Heart right ventricle (tissue), 16 donors: ENCODE data around the gene ZNF618. TPM values are rescaled to one million over a fixed set of nuclear protein-coding genes. Genes with fewer than 3 reads are reported as not detected.

Source experiments
- ATAC-seq, 8 donors: fragments of 200-7000 bp; cut with Tn5 transposase; one replicate each; pipeline ENCODE4 v1.9.1; 2020; ENCODE audit warnings: mild to moderate bottlenecking in 8 of 8, moderate library complexity in 8 of 8, moderate number of reproducible peaks in 1 of 8
- DNase-seq, 2 donors: peaks; one replicate each; pipeline ENCODE4 v3.0.0-alpha.2; 2020
- H3K27ac ChIP-seq, 10 donors: fragments of 200-600 bp; sonication (generic) in 2 of 10; one replicate each; pipeline versions ENCODE4 v1.5.0 to v1.8.0; 2020 to 2022; ENCODE audit warnings: mild to moderate bottlenecking in 3 of 10
- H3K27me3 ChIP-seq, 7 donors: fragments of 200-600 bp; one replicate each; pipeline ENCODE4 v1.8.0; 2021 to 2022; ENCODE audit warnings: mild to moderate bottlenecking in 2 of 7
- H3K36me3 ChIP-seq, 9 donors: fragments of 200-600 bp; sonication (generic) in 1 of 9; one replicate each; pipeline versions ENCODE4 v1.5.0 to v1.8.0; 2020 to 2022; ENCODE audit warnings: mild to moderate bottlenecking in 2 of 9
- H3K4me1 ChIP-seq, 9 donors: fragments of 200-600 bp; sonication (generic) in 1 of 9; one replicate each; pipeline versions ENCODE4 v1.5.0 to v1.8.0; 2020 to 2022; ENCODE audit warnings: mild to moderate bottlenecking in 4 of 9
- H3K4me3 ChIP-seq, 10 donors: fragments of 200-600 bp; sonication (generic) in 2 of 10; one replicate each; pipeline versions ENCODE4 v1.5.0 to v1.8.0; 2020 to 2022; ENCODE audit warnings: mild to moderate bottlenecking in 7 of 10, moderate library complexity in 2 of 10
- H3K9me3 ChIP-seq, 11 donors: fragments of 200-600 bp in 10 of 11; sonication (generic) in 2 of 11; one replicate each; pipeline versions ENCODE4 v1.5.0 to v1.8.0; 2013 to 2022; ENCODE audit warnings: mild to moderate bottlenecking in 2 of 11, control low read depth in 1 of 11, moderate library complexity in 1 of 11
- CTCF ChIP-seq, 9 donors: fragments of 200-600 bp; sonication (generic) in 2 of 9; IDR thresholded peaks; one replicate each; pipeline versions ENCODE4 v1.5.0 to v1.8.0; 2021 to 2022; ENCODE audit warnings: antibody characterized with exemption in 9 of 9, mild to moderate bottlenecking in 5 of 9, moderate library complexity in 1 of 9
- WGBS, 2 donors: extraction: QIAGEN DNeasy Blood & Tissue Kit; methylation state at CpG; one replicate each; pipeline ENCODE4 v1.1.7; 2013; ENCODE audit warnings: inconsistent platforms in 1 of 2; 5-methylcytosine and 5-hydroxymethylcytosine counted together
- intact Hi-C, 10 donors: fragments of 100-400 bp; cut with DNase I; formaldehyde crosslinking; loops; one replicate each; pipeline versions ENCODE4 v1.11.1 to v1.14.2; 2022
- polyA plus RNA-seq, 2 donors: library from polyadenylated mRNA; stranded (reverse); fragments of 200-250 nt; gene quantifications; one replicate each; pipeline ENCODE4 v1.2.3, GENCODE V29; 2013
- total RNA-seq, 10 donors: library from RNA; stranded (reverse); fragmentation: NEBNext Ultra II Directional in 3 of 10; extraction: Animal tissue kit (Norgen Biotek cat#: 25700) in 3 of 10; gene quantifications; one replicate each; pipeline versions ENCODE4 v1.2.1 to v1.2.4, GENCODE V29; 2021 to 2023
- donor health status: Arrhythmogenic right ventricular cardiomyopathy.
- donor health status: ischemic (EF 13 %, LVEDD 7.1; RV severe dilation, severe dysfunction).
- donor health status: healthy with polysubstance abuse.
- donor health status: DM: no; HTN: yes; CAD: no.
- donor health status: DM: no; HTN: no; CAD: no.
- donor health status: ischemic (EF 25% LVEDD 6.9; RV normal size, moderate dysfunction).
- donor health status: ischemic (EF 25% LVEDD 5.7; RV mildly dilated, moderate dysfunction).
- donor health status: healthy.
- donor health status: DM: yes; HTN: yes; CAD: no.
- donor health status: Ischemic cardiomyopathy.
- donor health status: ischemic (EF 35%, LVEDD 5.7; RV mildly dilated, moderate dysfunction).
- donor health status: nonischemic (EF 11% LVEDD 7.7; RV severe dilation, severe dysfunction).
- donor health status: DM: yes; HTN: yes; CAD: no.
- donor health status: PGD.
- donor health status: ischemic (EF 29% LVEDD 5.4; RV normal size, mild dysfunction).
- donor health status: nonischemic (EF 23%, LVEDD 6.1; RV moderate dilation, normal function).

The ZNF618 gene
- total and polyA plus RNA-seq, 12 donors: 0.59 to 2.5 (median 1.6) TPM

GRCh38 chr9:113888336-113888735 lies 12.2 kb downstream of the ZNF618 start:
- intact Hi-C loops: loop anchor here in 1 of 10 donors (10.0 kb wide), 1 partner anchor 204 kb away; no protein-coding TSS in a partner anchor
- Histone ChIP-seq H3K27me3 (no peaks in the 10 kb centered on the region), H3K4me1 (peaks cover 0 to 34% (median 19%) of the 10 kb centered on the region in 9 donors), H3K4me3 (no peak overlapping the region), H3K36me3 (peaks cover 0 to 7% (median 0%) of the 10 kb centered on the region in 9 donors), H3K27ac (no peak overlapping the region), H3K9me3 (peaks cover 0 to 17% (median 4%) of the 10 kb centered on the region in 11 donors)
- no peak for TF ChIP-seq CTCF (IDR thresholded peaks at IDR 0.05)
- 93 to 95% methylated on average over 8 of the region's 8 CpGs for WGBS, 2 donors
- DNase-seq (no peak), ATAC-seq (no peak)

DNA sequence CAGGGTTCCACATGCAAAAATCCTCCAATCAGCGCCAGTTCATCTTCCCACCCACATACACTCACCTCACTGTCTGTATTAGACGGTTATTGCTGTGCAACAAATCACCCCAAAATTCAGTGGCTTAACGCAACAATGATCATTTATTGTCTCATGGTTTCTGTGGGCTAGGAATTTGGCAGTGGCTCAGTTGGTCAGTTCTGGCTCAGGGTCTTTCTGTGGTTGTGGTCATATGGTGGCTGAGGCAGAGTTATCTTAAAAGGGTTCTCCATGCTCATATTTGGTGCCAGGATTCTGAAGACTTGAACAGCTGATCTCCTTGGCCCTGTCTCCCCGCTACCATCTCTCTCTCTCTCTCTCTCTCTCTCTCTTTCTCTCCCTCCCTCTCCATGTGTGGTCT lies 12.9 kb downstream of the ZNF618 start:
- DNase-seq: no peak
- peaks cover 0 to 34% (median 19%) of the 10 kb centered on the region in 9 donors for H3K4me1 ChIP-seq

DNA sequence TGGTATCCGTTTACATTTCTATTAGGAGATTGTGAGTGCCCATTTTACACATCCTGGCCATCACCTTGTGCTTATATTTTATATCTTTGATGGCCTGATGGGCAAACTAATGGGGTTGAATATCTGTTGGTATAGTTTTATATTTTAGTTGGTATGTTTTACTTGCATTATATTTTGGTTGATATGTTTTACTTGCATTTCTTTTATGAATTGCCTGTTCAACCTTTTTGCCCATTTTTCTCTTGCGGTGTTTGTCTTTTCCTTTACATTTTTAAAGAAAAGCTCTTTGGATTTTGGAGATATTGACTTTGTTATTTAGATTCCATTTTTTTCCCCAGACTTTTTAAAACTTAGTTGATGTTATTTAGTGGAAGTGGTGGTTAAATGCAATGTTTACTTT lies 14.6 kb downstream of the ZNF618 start:
- Histone ChIP-seq H3K9me3 (peaks cover 0 to 17% (median 4%) of the 10 kb centered on the region in 11 donors), H3K36me3 (peaks cover 0 to 7% (median 0%) of the 10 kb centered on the region in 9 donors), H3K27me3 (no peaks in the 10 kb centered on the region), H3K4me1 (peaks cover 0 to 20% (median 13%) of the 10 kb centered on the region in 9 donors), H3K4me3 (no peak overlapping the region), H3K27ac (no peak overlapping the region)
- no peak for ATAC-seq
- intact Hi-C loops: no loop called here
- WGBS, 2 donors: 96 to 99% methylated on average over 2 of the region's 2 CpGs
- TF ChIP-seq CTCF (IDR thresholded peaks at IDR 0.05): no peak
- no peak for DNase-seq

More for the DNA sequence above, 12.9 kb downstream of the ZNF618 start:
- intact Hi-C loops: loop anchor here in 1 of 10 donors (10.0 kb wide), 1 partner anchor 204 kb away; no protein-coding TSS in a partner anchor
- Histone ChIP-seq H3K9me3 (peaks cover 0 to 17% (median 4%) of the 10 kb centered on the region in 11 donors), H3K27me3 (no peaks in the 10 kb centered on the region), H3K27ac (no peak overlapping the region), H3K4me3 (no peak overlapping the region), H3K36me3 (peaks cover 0 to 7% (median 0%) of the 10 kb centered on the region in 9 donors)
- TF ChIP-seq CTCF (IDR thresholded peaks at IDR 0.05): no peak
- 98 to 100% methylated on average over 4 of the region's 4 CpGs for WGBS, 2 donors
- no peak for ATAC-seq

DNA sequence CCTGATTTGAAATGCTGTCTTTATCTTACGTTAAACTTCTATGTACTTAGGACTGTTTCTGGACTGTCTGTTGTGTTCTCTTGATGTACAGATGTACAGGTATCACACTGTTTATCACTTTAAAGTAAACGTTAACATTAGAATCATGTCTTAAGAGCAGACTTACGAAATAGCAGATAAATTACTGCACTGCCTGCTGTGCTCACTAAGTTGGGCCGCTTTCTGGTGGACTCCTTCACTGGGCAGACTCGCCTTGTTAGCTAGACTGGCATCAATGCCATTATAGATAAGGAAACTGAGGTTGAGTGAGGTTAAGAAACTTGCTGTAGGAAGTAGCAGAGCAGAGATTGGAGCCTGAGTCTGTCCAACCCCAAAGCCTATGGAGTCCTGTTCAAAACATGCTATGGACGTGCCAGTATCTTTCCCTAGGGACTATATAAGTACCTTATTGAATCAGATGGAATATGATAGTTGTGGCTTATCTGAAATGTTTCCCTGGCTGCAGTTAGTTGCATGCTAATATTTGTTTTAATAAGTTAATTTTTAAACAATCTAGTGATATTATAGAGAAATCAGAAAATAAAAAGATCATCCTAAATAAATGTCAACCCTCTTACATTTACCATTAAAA lies 16.9 kb downstream of the ZNF618 start:
- H3K4me1 ChIP-seq: peaks cover 0 to 7% (median 0%) of the 10 kb centered on the region in 9 donors
- TF ChIP-seq CTCF (IDR thresholded peaks at IDR 0.05): no peak
- no peak for DNase-seq
- peaks cover 0 to 7% (median 0%) of the 10 kb centered on the region in 9 donors for H3K36me3 ChIP-seq
- H3K4me3 ChIP-seq: no peak overlapping the region
- ATAC-seq: no peak
- H3K9me3 ChIP-seq: peaks cover 0 to 23% (median 4%) of the 10 kb centered on the region in 11 donors
- H3K27me3 ChIP-seq: no peaks in the 10 kb centered on the region
- intact Hi-C loops: no loop called here
- no peak overlapping the region for H3K27ac ChIP-seq
- WGBS, 2 donors: 85 to 89% methylated on average over 6 of the region's 6 CpGs
